GM12878 (cell line): ENCODE results near the gene TTC38. TPM values are rescaled to one million over a fixed set of nuclear protein-coding genes. Genes with fewer than 3 reads are reported as not detected.

Experiments used
- ATAC-seq: fragments of 200-7000 bp; cut with Tn5 transposase; 3 replicates; pipeline ENCODE4 v1.9.1; 2020; ENCODE audit warnings: mild to moderate bottlenecking, moderate library complexity
- BruUV-seq: library from RNA; stranded (reverse); fragments of 400-500 nt; replicated peaks from 2 replicates; lab custom pipeline; 2021; lab: Mats Ljungman, UMichigan
- CTCF ChIA-PET: fragments of 300-600 bp; sonication (Branson Sonifier 250); formaldehyde crosslinking; extraction: SDS; loops from one replicate; lab custom pipeline; 2021; ENCODE audit warnings: inconsistent platforms; lab: Yijun Ruan, JAX
- POLR2A ChIA-PET: fragments of 350-600 bp; formaldehyde crosslinking; extraction: SDS; loops from one replicate; lab custom pipeline; 2021; ENCODE audit warnings: inconsistent platforms; lab: Charles Lee
- RAD21 ChIA-PET: fragments of 300-600 bp; sonication (Branson Sonifier 250); formaldehyde crosslinking; loops from one replicate; lab custom pipeline; 2023; ENCODE audit warnings: antibody characterized with exemption; ENCODE audit not compliant: unreplicated experiment; lab: Charles Lee
- SMC1A ChIA-PET: fragments of 300-600 bp; sonication (Branson Sonifier 250); formaldehyde crosslinking; loops from one replicate; lab custom pipeline; 2023; ENCODE audit not compliant: unreplicated experiment, uncharacterized antibody; lab: Charles Lee
- DNase-seq: peaks from one replicate; pipeline ENCODE4 v3.0.0-alpha.2; 2011; ENCODE audit warnings: low read depth, low spot score
- FAIRE-seq: peaks from 3 replicates; lab custom pipeline; 2011; peaks lifted over from hg19 to GRCh38; lab: Jason Lieb, UNC
- H2AFZ ChIP-seq: 2 replicates; pipeline ENCODE4 v1.6.0; 2011; ENCODE audit warnings: low read depth, low read length, control low read depth; ENCODE audit not compliant: control insufficient read depth
- H3K27ac ChIP-seq: 2 replicates; pipeline ENCODE4 v1.5.1; 2011; ENCODE audit warnings: control low read depth; ENCODE audit not compliant: control insufficient read depth, insufficient read depth
- H3K27me3 ChIP-seq, 2 experiments: replicated peaks in 1 of 2; 2 replicates each; pipeline versions ENCODE4 v1.6.0 to v1.6.1; 2011; ENCODE audit warnings: low read length in 1 of 2; ENCODE audit not compliant: control insufficient read depth in 2 of 2, insufficient read depth in 2 of 2
- H3K36me3 ChIP-seq, 2 experiments: 2 replicates each; pipeline ENCODE4 v1.5.1; 2011; ENCODE audit warnings: low read length in 1 of 2; ENCODE audit not compliant: control insufficient read depth in 2 of 2, insufficient read depth in 2 of 2
- H3K4me1 ChIP-seq: 2 replicates; pipeline ENCODE4 v1.6.1; 2011; ENCODE audit warnings: mild to moderate bottlenecking, low read length, moderate library complexity, mixed read lengths; ENCODE audit not compliant: control insufficient read depth, insufficient read depth
- H3K4me2 ChIP-seq: 2 replicates; pipeline ENCODE4 v1.6.0; 2011; ENCODE audit warnings: control low read depth; ENCODE audit not compliant: control insufficient read depth, insufficient read depth
- H3K4me3 ChIP-seq: fragments of 200-600 bp; sonication (generic); 2 replicates; pipeline ENCODE4 v1.5.1; 2016
- H3K79me2 ChIP-seq: 2 replicates; pipeline ENCODE4 v1.6.0; 2011; ENCODE audit warnings: low read length; ENCODE audit not compliant: control insufficient read depth, insufficient read depth
- H3K9ac ChIP-seq: 2 replicates; pipeline ENCODE4 v1.8.0; 2011; ENCODE audit warnings: low read length, control low read depth, mixed read lengths; ENCODE audit not compliant: control insufficient read depth, insufficient read depth
- H3K9me3 ChIP-seq: replicated peaks from 3 replicates; pipeline ENCODE4 v1.5.1; 2011; ENCODE audit warnings: mild to moderate bottlenecking, low read length; ENCODE audit not compliant: control insufficient read depth, insufficient read depth
- H4K20me1 ChIP-seq: 2 replicates; pipeline ENCODE4 v1.6.0; 2011; ENCODE audit not compliant: control insufficient read depth, insufficient read depth
- BACH1 ChIP-seq: fragments of 450-650 bp; IDR thresholded peaks from 2 replicates; pipeline ENCODE4 v1.6.1; 2017; ENCODE audit warnings: mild to moderate bottlenecking, borderline replicate concordance
- CBX5 ChIP-seq: sonication (generic); IDR thresholded peaks from 2 replicates; pipeline ENCODE4 v1.6.1; 2016; ENCODE audit warnings: low read depth, moderate library complexity, mild to moderate bottlenecking, inconsistent platforms
- CUX1 ChIP-seq: IDR thresholded peaks from 2 replicates; pipeline ENCODE4 v1.6.1; 2012; ENCODE audit warnings: improper control_type of control experiment, low read depth, low read length; ENCODE audit not compliant: insufficient replicate concordance
- EGR1 ChIP-seq, 2 experiments: IDR thresholded peaks; 1 replicate in 1 of 2; 2 replicates in 1 of 2; pipeline ENCODE4 v1.6.1; 2011 to 2012; ENCODE audit warnings: low read depth in 2 of 2, low read length in 2 of 2, borderline replicate concordance in 1 of 2, mild to moderate bottlenecking in 1 of 2, moderate library complexity in 1 of 2
- EP300 ChIP-seq, 2 experiments: fragments of 150-350 bp in 1 of 2; IDR thresholded peaks; 2 replicates each; pipeline ENCODE4 v1.6.1; 2011 to 2012; ENCODE audit warnings: low read depth in 2 of 2, low read length in 2 of 2, borderline replicate concordance in 1 of 2, improper control_type of control experiment in 1 of 2, inconsistent platforms in 1 of 2; ENCODE audit not compliant: control insufficient read depth in 1 of 2
- IRF5 ChIP-seq: fragments of 450-650 bp; IDR thresholded peaks from 2 replicates; pipeline ENCODE4 v1.6.1; 2017; ENCODE audit warnings: borderline replicate concordance
- JUND ChIP-seq: IDR thresholded peaks from 2 replicates; pipeline ENCODE4 v1.6.1; 2012; ENCODE audit warnings: low read depth, mild to moderate bottlenecking, low read length, improper control_type of control experiment, moderate library complexity
- KDM1A ChIP-seq: fragments of 200-600 bp; sonication (generic); IDR thresholded peaks from 2 replicates; pipeline ENCODE4 v1.6.1; 2016; ENCODE audit warnings: borderline replicate concordance
- MEF2A ChIP-seq: IDR thresholded peaks from 2 replicates; pipeline ENCODE4 v1.6.1; 2011; ENCODE audit warnings: low read depth, mild to moderate bottlenecking, low read length, moderate library complexity; ENCODE audit not compliant: insufficient read depth
- MEF2B ChIP-seq: fragments of 450-650 bp; IDR thresholded peaks from 2 replicates; pipeline ENCODE4 v1.6.1; 2018; ENCODE audit warnings: mild to moderate bottlenecking, moderate library complexity; ENCODE audit not compliant: partially characterized antibody, poor library complexity, severe bottlenecking
- MYC ChIP-seq: IDR thresholded peaks from 2 replicates; pipeline ENCODE4 v1.6.1; 2011; ENCODE audit warnings: mild to moderate bottlenecking, low read length, moderate library complexity, inconsistent platforms; ENCODE audit not compliant: insufficient read depth, insufficient replicate concordance, insufficient read length, severe bottlenecking
- NKRF ChIP-seq: fragments of 450-650 bp; conservative IDR thresholded peaks from 2 replicates; pipeline ENCODE4 v1.6.1; 2017; ENCODE audit warnings: mild to moderate bottlenecking, moderate library complexity
- PAX8 ChIP-seq: fragments of 450-650 bp; IDR thresholded peaks from 2 replicates; pipeline ENCODE4 v1.6.1; 2017; ENCODE audit warnings: mild to moderate bottlenecking, moderate library complexity
- TBL1XR1 ChIP-seq: IDR thresholded peaks from 2 replicates; pipeline ENCODE4 v1.6.1; 2012; ENCODE audit warnings: low read depth, low read length, improper control_type of control experiment
- ZBED1 ChIP-seq: IDR thresholded peaks from 2 replicates; pipeline ENCODE4 v1.6.1; 2016; ENCODE audit warnings: borderline replicate concordance
- ZNF384 ChIP-seq: IDR thresholded peaks from 2 replicates; pipeline ENCODE4 v1.6.1; 2012; ENCODE audit warnings: low read depth, mild to moderate bottlenecking, low read length, improper control_type of control experiment, borderline replicate concordance
- WGBS: methylation state at CpG from one replicate; pipeline ENCODE4 v1.1.6; 2016; ENCODE audit warnings: low lambda C conversion rate; ENCODE audit not compliant: insufficient replicate concordance, insufficient coverage; ENCODE audit errors: missing lambda C conversion rate; 5-methylcytosine and 5-hydroxymethylcytosine counted together
- in situ Hi-C: fragments of 300-500 bp; cut with MboI; formaldehyde crosslinking; loops from 9 replicates; pipeline ENCODE4 v1.14.3; 2018; ENCODE audit warnings: mixed read lengths
- intact Hi-C: fragments of 100-400 bp; cut with micrococcal nuclease; formaldehyde crosslinking; loops from one replicate; pipeline ENCODE4 v1.14.2; 2022; ENCODE audit not compliant: unreplicated experiment
- polyA plus RNA-seq, 11 experiments: library from polyadenylated mRNA; depleted of rRNA in 4 of 11; unstranded in 6 of 11; stranded (reverse) in 5 of 11; fragments of >200 nt; fragmentation: Nextera tagmentation in 4 of 11; fragmentation: Illumina TruSeq in 1 of 11; extraction: Ambion mirVana in 4 of 11; extraction: Trizol in 1 of 11; gene quantifications; 1 replicate in 1 of 11; 2 replicates in 10 of 11; pipeline versions ENCODE4 v1.2.1 to v1.2.3, GENCODE V29; 2011 to 2016; ENCODE audit warnings: inconsistent platforms in 2 of 11, missing spikeins in 2 of 11, low read depth in 1 of 11
- total RNA-seq, 4 experiments: library from RNA; depleted of rRNA in 3 of 4; stranded (reverse); fragments of >200 nt in 3 of 4; fragmentation: Illumina TruSeq in 1 of 4; extraction: Trizol in 1 of 4; gene quantifications; 2 replicates each; pipeline versions ENCODE4 v1.2.1 to v1.2.3, GENCODE V29; 2013 to 2021

The TTC38 gene
- total and polyA plus RNA-seq, 10 of the 15 experiments (the other 5 are each of a cell fraction or from before 2014, with no cell fraction given), result 0.58 to 39.9 (median 13.0) TPM

- 98% methylated on average over 8 of the region's 8 CpGs for WGBS
- POLR2A ChIA-PET, result no interaction called here
- Histone ChIP-seq H3K9ac (no peak overlapping the region), H3K4me2 (no peak overlapping the region), H3K27ac (no peak overlapping the region), H3K4me1 (peaks cover 5% of the 10 kb centered on the region), H3K9me3 (peaks cover 2% of the 10 kb centered on the region; the same call in 2 of the 3 replicates), H3K36me3 (peaks cover 0 to 5% of the 10 kb centered on the region in 2 experiments; a peak in 3 of 4 replicates), H3K4me3 (no peak overlapping the region), H4K20me1 (no peaks in the 10 kb centered on the region), H2AFZ (no peak overlapping the region), H3K27me3 (no peaks in the 10 kb centered on the region), H3K79me2 (peaks cover 3% of the 10 kb centered on the region; the same call in 1 of the 2 replicates)
- CTCF ChIA-PET, result no interaction called here
- RAD21 ChIA-PET, result no interaction called here
- no peak for DNase-seq
- no peak for ATAC-seq
- in situ Hi-C loops (no loop called here), intact Hi-C loops (no loop called here)
- no peak for FAIRE-seq
- no TSS peak for BruUV-seq
- SMC1A ChIA-PET, result no interaction called here
- TF ChIP-seq CUX1 (no peak), JUND (no peak), TBL1XR1 (no peak), BACH1 (no peak), ZBED1 (no peak), EGR1 (IDR thresholded peaks at IDR 0.05; ENCODE audit: borderline replicate concordance in 1 of 2, low read depth in 2 of 2, low read length in 2 of 2) (no peak), KDM1A (no peak), MEF2B (no peak), EP300 (IDR thresholded peaks at IDR 0.05; ENCODE audit: borderline replicate concordance in 1 of 2, control insufficient read depth in 1 of 2, low read depth in 2 of 2, low read length in 2 of 2) (no peak), MEF2A (no peak), CBX5 (no peak), NKRF (no peak), ZNF384 (no peak), IRF5 (no peak), MYC (no peak), PAX8 (no peak)
These were observed 4.4 kb downstream of the TTC38 start for GRCh38 chr22:46272196-46272595.
